IPS-15b (cell line): Measurements from ENCODE around the gene EN2.

Source experiments
- H3K27me3 ChIP-seq: one replicate; pipeline ENCODE4 v1.6.1; 2013; ENCODE audit warnings: low read length; ENCODE audit not compliant: control insufficient read depth, insufficient read depth
- H3K36me3 ChIP-seq: one replicate; pipeline ENCODE4 v1.6.1; 2013; ENCODE audit warnings: low read length; ENCODE audit not compliant: control insufficient read depth, insufficient read depth
- H3K4me1 ChIP-seq: one replicate; pipeline ENCODE4 v1.6.1; 2013; ENCODE audit warnings: mild to moderate bottlenecking, low read length; ENCODE audit not compliant: control insufficient read depth, insufficient read depth
- H3K4me3 ChIP-seq: one replicate; pipeline ENCODE4 v1.5.1; 2013; ENCODE audit warnings: low read depth, low read length
- H3K9ac ChIP-seq: one replicate; pipeline ENCODE4 v1.6.1; 2013; ENCODE audit warnings: low read depth, mild to moderate bottlenecking, low read length
- H3K9me3 ChIP-seq: one replicate; pipeline ENCODE4 v1.6.1; 2013; ENCODE audit warnings: mild to moderate bottlenecking, low read length; ENCODE audit not compliant: control insufficient read depth, insufficient read depth

EN2 gene

GRCh38 chr7:155428171-155428834 is 29.6 kb upstream of the EN2 start:
- no peak overlapping the region for H3K4me3 ChIP-seq
- no peaks in the 10 kb centered on the region for H3K36me3 ChIP-seq
- H3K9me3 ChIP-seq = no peaks in the 10 kb centered on the region
- no peak overlapping the region for H3K9ac ChIP-seq
- H3K4me1 ChIP-seq = no peaks in the 10 kb centered on the region
- H3K27me3 ChIP-seq = peaks cover 7% of the 10 kb centered on the region

- Histone ChIP-seq H3K9ac (no peak overlapping the region), H3K27me3 (peaks cover 7% of the 10 kb centered on the region), H3K4me3 (no peak overlapping the region), H3K36me3 (no peaks in the 10 kb centered on the region), H3K9me3 (no peaks in the 10 kb centered on the region), H3K4me1 (no peaks in the 10 kb centered on the region)
These were observed 28.3 kb upstream of the EN2 start for GRCh38 chr7:155429651-155430050.

DNA sequence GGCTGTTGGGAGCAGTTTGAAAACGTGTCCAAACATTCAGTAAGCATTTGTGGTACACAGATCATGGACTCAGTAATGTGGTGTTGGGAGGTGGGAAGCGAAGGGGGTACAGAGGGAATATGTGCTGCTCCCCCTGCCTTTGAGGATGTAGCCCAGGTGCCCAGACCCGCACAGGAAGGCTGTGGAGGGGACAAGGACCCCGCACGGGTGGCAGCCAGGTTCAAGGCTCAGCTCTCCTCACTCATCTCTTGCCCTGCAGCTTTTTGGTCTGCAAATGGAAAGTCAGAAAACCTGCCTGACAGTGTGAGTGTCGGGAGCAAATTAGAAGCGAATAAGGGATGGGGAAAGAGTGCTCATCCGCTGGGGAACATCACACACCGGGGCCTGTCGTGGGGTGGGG is 27.3 kb upstream of the EN2 start:
- Histone ChIP-seq H3K36me3 (no peaks in the 10 kb centered on the region), H3K9me3 (no peaks in the 10 kb centered on the region), H3K27me3 (peaks cover 7% of the 10 kb centered on the region), H3K4me3 (no peak overlapping the region), H3K9ac (no peak overlapping the region), H3K4me1 (no peaks in the 10 kb centered on the region)

- no peak overlapping the region for H3K9ac ChIP-seq
- no peak overlapping the region for H3K4me3 ChIP-seq
- peaks cover 7% of the 10 kb centered on the region for H3K27me3 ChIP-seq
These were observed 26.7 kb upstream of the EN2 start for GRCh38 chr7:155431231-155431630.

GRCh38 chr7:155431711-155432110 is 26.2 kb upstream of the EN2 start:
- Histone ChIP-seq H3K9ac (no peak overlapping the region), H3K27me3 (peaks cover 7% of the 10 kb centered on the region), H3K36me3 (no peaks in the 10 kb centered on the region), H3K9me3 (no peaks in the 10 kb centered on the region), H3K4me3 (no peak overlapping the region), H3K4me1 (no peaks in the 10 kb centered on the region)

More at GRCh38 chr7:155431231-155431630, 26.7 kb upstream of the EN2 start:
- H3K4me1 ChIP-seq = no peaks in the 10 kb centered on the region
- no peaks in the 10 kb centered on the region for H3K9me3 ChIP-seq
- no peaks in the 10 kb centered on the region for H3K36me3 ChIP-seq

- H3K36me3 ChIP-seq = no peaks in the 10 kb centered on the region
- H3K4me1 ChIP-seq = no peaks in the 10 kb centered on the region
- H3K9me3 ChIP-seq = no peaks in the 10 kb centered on the region
- no peak overlapping the region for H3K9ac ChIP-seq
- H3K27me3 ChIP-seq = peaks cover 11% of the 10 kb centered on the region
- H3K4me3 ChIP-seq = no peak overlapping the region
These were observed 22.8 kb upstream of the EN2 start for GRCh38 chr7:155435110-155435509.

GRCh38 chr7:155437836-155438235 is 20.1 kb upstream of the EN2 start:
- no peaks in the 10 kb centered on the region for H3K9me3 ChIP-seq
- H3K27me3 ChIP-seq = peaks cover 22% of the 10 kb centered on the region
- no peak overlapping the region for H3K4me3 ChIP-seq
- no peak overlapping the region for H3K9ac ChIP-seq
- no peaks in the 10 kb centered on the region for H3K36me3 ChIP-seq
- no peaks in the 10 kb centered on the region for H3K4me1 ChIP-seq

DNA sequence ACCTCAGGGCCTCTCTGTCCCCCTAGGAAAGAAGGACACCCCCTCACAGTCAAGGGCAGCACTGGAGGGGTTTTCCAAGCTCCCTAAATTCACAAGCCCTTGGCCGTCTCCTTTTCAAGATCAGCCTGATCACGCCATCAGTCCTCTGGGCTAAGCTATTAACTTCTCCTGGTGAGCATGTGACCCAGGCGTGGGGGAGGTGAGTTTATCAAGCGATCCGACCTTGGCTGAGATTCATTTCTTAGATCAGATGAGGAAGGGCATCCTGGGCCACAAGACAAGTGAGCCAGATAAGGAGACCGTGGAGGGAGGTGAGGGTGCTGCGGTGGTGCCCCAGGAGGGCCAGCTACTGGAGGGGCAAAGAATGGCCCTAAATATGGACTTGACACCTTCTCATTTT is 19.2 kb upstream of the EN2 start:
- peaks cover 30% of the 10 kb centered on the region for H3K27me3 ChIP-seq
- H3K9ac ChIP-seq = no peak overlapping the region
- no peaks in the 10 kb centered on the region for H3K9me3 ChIP-seq
- H3K4me3 ChIP-seq = no peak overlapping the region
- H3K36me3 ChIP-seq = no peaks in the 10 kb centered on the region
- no peaks in the 10 kb centered on the region for H3K4me1 ChIP-seq

DNA sequence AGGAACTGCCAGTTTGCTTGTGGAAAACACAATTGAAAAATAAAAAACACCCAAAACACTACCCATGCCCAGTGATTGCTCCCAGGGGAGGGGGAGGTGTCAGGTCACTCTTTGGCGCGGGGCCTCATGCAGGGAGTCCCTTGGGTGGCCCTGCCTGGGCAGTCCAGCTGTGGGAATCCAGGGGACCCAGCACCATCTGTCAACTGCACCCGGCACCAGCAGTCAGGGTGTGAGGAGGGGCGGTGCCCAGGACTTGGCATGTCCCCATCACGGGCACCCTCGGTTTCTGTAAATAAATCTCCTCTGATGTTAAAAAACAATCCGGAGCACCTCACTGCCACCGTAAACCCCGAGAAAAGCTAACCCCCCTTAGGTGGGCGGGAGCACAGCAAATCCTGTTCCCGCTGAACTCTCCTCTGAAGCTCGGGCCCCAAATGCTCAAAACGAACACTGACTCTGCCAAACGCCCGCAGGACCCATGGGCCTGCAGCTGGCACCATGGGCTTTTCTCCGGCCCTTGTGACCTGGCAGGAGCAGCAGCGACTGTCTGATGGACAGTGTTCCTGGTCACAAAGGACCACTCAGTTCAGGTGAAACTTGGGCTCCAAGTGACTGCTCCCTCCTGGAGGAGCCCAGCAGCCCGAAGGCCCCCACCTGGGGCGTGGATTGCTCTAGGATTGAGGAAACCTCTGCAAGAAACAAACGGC is 18.5 kb upstream of the EN2 start:
- Histone ChIP-seq H3K27me3 (peaks cover 37% of the 10 kb centered on the region), H3K4me3 (no peak overlapping the region), H3K4me1 (no peaks in the 10 kb centered on the region), H3K36me3 (no peaks in the 10 kb centered on the region), H3K9me3 (no peaks in the 10 kb centered on the region), H3K9ac (no peak overlapping the region)

DNA sequence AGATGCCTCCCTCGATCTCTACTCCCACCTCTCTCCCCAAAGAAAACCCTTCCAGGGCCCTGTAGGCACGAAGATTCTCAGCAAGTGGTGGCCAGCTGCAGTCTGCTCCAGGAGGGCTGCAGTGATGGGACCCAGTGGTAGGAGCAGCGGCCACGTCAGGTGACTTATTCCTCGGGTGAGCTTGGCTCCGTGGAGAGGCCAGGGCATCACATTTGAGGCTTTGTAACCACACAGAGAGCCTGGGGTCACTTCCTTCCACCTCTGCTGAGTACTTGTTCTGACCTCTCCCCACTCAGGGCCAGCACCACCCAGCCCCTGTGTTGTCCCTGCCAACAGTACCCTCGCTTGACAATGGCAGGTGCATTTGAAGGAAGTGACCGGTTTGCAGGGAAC is 17.9 kb upstream of the EN2 start:
- no peaks in the 10 kb centered on the region for H3K36me3 ChIP-seq
- H3K4me3 ChIP-seq = no peak overlapping the region
- no peaks in the 10 kb centered on the region for H3K4me1 ChIP-seq
- no peaks in the 10 kb centered on the region for H3K9me3 ChIP-seq
- H3K27me3 ChIP-seq = peaks cover 43% of the 10 kb centered on the region
- H3K9ac ChIP-seq = no peak overlapping the region

DNA sequence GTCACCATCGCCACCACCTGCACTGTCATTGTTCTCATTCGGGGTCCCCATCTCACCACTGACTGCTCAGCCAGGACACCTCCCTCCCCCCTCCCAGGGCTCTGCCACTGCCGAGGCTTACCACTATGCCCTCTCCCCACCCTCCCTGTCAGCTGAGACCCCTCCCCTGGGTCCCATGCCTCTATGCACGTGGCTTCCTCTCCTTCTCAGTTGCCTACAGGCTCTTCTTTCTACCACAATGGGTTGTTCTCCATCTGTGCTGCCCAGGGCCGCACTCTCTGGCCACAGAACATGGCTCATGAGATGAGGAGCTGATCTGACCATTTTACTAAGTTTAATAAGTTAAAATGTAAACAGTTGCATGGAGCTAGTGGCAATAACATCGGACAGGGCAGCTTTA is 16.1 kb upstream of the EN2 start:
- H3K9ac ChIP-seq = no peak overlapping the region
- H3K4me1 ChIP-seq = no peaks in the 10 kb centered on the region
- no peak overlapping the region for H3K4me3 ChIP-seq
- H3K9me3 ChIP-seq = no peaks in the 10 kb centered on the region
- H3K36me3 ChIP-seq = no peaks in the 10 kb centered on the region
- H3K27me3 ChIP-seq = peaks cover 60% of the 10 kb centered on the region

DNA sequence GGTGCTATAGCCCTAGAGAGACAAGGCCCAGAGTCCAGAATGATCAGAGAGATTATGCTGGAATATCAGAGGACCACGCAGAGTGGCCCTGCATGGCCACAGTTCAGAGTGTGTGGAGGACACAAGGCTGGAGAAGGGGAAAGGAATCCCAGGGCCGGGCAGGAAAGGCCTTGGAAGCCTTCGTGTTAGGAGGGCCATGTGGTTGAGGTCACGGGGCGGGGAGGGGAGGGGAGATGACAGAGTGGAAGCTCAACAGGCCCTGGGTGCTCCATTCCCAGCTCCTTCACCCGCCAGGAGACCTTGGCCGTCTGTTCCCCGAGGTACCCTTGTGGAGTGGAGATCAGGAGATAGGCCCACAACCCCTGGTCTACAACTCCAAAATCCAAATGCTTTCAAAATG is 13.2 kb upstream of the EN2 start:
- no peaks in the 10 kb centered on the region for H3K4me1 ChIP-seq
- H3K4me3 ChIP-seq = no peak overlapping the region
- no peaks in the 10 kb centered on the region for H3K9me3 ChIP-seq
- peaks cover 85% of the 10 kb centered on the region for H3K27me3 ChIP-seq
- H3K9ac ChIP-seq = no peak overlapping the region
- no peaks in the 10 kb centered on the region for H3K36me3 ChIP-seq
